Activated naive CD4-positive, alpha-beta T cell (primary cell): ENCODE results near the gene SS18L1.
"Not testable (repeated sequence)": the region's sequence is repeated elsewhere in the genome, so short reads cannot be mapped to it uniquely, and the experiment has no call there.

Source experiments
- DNase-seq, 4 experiments: peaks; one replicate each; lab custom pipeline; 2025; lab: John Stamatoyannopoulos, UW

The SS18L1 gene, protein sequence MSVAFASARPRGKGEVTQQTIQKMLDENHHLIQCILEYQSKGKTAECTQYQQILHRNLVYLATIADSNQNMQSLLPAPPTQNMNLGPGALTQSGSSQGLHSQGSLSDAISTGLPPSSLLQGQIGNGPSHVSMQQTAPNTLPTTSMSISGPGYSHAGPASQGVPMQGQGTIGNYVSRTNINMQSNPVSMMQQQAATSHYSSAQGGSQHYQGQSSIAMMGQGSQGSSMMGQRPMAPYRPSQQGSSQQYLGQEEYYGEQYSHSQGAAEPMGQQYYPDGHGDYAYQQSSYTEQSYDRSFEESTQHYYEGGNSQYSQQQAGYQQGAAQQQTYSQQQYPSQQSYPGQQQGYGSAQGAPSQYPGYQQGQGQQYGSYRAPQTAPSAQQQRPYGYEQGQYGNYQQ

DNA sequence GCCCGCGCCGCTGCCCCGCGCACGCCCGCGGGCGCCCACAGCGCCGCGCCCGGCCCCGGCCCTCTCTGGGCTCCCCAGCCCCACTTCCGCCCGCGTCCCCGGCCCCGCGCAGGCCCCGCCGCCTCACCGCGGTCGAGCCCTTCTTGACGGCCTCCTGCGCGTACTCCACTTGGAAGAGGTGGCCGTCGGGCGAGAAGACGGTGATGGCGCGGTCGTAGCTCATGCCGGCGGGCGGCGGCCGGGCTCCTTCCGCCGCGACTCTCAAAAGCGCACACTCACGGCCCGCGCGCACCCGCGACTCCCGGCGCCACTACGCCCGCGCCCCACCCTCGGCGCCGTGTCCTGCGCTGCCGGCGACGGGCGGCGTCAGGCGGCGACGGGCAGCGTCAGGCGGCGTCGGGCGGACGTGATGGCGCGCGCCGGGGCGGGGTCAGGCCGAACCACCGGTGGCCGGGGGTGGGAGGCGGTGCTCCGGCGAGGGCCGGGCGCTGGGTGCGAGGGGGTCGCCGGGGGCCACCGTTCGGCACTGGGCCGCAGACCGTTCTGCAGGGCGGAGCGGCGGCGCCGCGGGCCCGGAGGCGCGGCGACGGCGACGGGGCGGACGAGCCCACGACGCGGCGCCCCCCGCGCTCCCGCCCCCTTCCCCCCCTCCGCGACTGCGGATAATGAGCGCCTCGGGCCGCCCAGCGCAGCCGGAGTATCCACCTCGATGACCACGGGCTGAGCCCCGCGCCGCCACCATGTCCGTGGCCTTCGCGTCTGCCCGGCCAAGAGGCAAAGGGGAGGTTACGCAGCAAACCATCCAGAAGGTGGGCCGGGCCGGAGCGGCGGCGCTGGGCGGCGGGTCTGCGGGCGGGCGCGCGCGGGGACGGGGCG lies at the start of gene SS18L1, which contains the start of gene PSMA7:
Gene SS18L1, plus strand, starts transcription at position 689 of the 876 bp plus-strand sequence. Its CDS starts 52 bp downstream, at position 741.
Gene PSMA7, minus strand, starts transcription at position 314 of the 876 bp plus-strand sequence. Its CDS starts 91 bp downstream, at position 223.
- peak; percentile 47 to 85 (median 65) for DNase-seq

DNA sequence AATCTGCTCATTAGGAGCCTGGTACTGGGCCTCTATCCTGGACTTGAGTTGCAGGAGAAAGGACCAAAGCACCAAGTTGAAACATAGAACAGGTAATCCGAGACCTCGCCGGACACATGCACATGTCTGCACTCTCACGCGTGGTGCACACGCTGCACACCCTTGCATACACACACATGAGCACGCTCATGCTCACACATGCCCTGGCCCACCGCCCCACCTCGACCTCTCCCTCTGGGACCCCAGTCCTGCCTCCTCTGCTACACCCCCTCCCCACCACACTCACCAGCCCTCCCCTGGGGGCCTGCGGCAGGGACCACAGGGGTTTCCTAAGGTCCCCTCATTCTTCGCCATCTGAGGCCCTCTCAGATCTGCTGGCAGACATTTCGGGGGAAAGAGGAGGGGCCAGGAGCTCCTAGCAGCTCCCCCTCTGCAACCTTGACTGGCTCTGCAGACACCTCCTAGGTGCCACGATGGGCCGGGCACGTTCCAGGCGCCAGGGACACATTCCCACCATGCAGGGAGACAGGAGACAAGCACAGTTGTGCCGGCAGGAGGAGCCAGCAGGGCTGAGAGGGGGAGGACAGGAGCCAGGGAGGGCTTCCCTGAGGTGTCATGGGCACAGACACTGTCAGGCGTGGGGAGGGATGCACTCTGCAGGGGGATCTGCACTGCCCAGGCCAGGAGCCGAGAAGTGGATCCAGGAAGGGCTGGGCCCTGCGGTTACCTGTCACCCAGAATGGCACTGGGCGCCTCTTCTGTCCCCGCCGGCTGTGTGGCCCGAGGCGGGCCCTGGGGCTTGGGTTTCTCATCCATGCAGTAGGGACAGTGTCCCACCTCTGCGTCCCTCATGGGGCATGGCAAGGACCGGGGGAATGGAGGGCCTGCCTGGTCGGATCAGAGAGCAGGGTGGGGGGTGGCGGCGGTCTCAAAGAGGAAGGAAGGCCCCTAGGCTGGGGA lies 46.9 kb upstream of the SS18L1 start:
- DNase-seq: no peak

DNA sequence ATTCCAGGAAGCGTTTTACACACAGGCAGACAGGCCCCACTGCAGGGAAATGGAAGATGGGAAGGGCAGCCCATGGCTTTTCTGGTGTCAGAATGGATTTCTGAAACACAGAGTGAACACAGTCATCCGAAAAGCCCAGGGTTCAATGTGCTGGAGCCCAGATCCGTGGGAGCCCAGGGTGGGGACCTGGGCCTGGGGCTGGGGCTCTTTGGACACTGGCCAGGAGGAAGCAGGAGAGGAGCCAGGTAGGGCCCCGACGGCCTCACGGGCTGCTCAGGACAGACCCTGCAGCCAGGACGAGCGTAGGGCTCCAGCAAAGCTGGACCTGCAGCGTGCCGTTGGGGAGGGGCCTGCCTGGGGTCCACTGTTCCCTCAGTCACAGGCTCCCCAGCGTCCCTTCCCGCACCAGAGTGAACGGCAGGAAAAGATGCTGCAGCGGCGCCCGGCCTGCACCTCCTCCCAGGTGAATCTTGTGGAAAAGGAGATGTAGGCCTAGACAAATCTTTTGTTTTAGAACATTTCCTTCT lies 45.6 kb upstream of the SS18L1 start:
- DNase-seq: no peak

DNA sequence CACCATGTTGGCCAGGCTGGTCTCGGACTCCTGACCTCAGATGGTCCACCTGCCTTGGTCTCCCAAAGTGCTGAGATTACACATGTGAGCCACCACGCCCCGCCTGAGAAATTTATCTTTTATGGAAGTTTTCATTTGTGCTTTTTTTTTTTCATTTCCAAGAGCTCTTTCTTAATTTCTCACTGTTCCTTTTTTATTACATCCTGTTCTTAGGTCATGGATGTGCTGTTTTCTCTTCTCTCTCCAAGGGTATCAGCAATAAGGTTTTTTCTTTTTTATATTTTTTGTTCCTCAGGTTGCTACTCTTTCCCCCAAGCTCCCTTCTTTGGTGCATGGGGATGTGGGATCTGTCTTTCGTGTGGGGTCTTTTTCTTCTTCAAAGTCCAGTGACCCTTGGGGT lies 42.5 kb upstream of the SS18L1 start:
- DNase-seq: no peak

DNA sequence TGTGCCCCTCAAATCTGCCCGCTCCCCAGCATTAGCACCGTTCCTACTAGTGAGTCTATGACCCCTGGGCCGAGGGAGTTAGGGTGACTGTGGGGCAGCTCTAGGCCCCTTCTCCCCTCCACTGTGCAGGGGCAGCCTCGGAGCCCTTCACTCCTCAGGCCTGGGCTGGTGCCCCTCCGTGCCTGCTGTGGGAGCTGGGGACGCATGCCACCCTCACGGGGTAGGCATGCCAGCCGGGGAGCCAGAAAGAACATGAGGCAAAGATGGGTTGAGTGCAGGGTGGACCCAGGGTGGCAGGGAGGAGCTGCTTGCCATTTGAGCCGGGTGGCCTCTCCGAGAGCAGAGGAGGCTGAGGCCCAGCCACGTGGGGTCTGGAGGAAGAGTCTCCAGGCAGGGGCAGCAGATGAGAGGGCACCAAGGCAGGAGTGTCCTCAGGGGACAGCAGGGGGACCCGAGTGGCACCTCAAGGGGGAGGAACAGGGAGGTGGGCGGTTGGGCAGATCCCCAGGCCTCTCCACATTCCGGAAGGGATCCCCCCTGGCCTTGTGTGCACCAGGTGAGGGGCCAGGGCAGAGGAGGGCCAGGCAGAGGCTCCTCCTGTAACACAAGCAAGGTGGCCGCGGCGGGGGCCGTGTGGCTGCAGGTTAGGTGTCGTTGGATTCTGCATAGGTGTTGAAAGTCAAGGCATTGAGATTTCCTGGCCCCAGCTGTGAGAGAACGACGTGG lies 39.9 kb upstream of the SS18L1 start:
- DNase-seq: no peak

DNA sequence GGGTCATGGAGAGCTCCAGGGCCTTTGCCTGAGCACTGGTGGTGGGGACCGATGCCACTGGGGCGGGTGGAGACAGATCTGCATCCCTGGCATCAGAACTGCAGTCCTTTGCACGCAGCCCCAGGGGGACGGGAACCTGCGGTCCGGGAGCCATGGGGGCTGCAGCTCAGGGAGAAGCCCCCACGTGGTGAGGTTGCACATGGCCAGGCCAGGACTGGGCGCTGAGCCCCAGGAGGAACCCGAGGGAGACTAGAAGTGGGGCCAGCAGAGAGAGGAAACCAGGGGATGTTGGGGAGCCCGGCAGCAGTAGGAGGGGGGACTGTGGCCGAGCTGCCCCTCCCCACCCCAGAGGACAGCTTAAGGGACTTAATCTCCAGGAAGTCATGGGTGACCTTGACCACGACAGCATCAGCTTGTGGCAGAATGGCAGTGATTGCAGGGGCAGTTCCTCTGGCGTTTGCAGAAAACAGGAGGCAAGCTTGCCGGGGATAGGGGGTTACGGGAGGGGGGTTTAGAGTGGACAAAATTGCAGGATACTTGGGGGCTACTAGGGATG lies 39.3 kb upstream of the SS18L1 start:
- DNase-seq: no peak

DNA sequence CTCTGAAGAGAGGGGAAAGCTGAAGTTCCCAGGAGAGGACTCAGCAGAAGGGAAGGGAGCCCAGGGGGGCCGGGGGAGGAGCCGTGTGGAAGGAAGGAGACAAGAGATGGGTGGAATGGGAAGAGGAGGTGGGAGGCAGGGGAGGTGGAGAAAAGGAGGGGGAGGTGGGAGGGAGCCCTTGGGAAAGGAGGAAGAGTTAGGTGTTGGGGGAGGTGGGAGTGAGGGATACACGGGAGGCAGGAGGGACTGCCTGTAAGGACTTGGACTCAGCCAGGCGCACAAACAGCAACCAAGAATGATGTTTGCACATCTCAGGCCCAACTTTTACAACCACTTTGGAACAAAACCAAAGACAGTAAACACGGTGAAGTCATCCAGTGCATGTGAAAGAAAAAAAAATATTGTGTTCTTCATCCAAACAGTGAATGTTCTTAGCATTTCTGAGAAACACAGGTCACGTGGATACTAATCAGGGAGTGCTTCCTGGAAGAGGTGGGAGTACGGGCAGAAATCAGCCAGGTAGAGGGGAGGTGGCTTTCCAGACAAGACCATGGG lies 38.7 kb upstream of the SS18L1 start:
- no peak for DNase-seq

DNA sequence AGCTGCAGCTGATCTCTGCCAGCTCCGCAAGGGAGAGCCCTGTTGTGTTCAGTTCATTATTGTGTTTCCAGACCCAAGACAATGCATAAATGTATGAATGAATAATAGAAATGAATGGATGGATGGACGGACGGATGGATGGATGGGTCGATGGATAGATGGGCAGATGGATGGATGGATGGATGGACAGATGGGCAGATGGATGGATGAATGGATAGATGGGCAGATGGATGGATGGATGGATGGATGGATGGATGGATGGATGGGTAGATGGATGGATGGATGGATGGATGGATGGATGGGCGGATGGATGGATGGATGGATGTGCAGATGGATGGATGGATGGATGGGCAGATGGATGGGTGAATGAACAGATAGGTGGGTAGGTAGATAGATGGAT lies 38.0 kb upstream of the SS18L1 start:
- DNase-seq: no peak

DNA sequence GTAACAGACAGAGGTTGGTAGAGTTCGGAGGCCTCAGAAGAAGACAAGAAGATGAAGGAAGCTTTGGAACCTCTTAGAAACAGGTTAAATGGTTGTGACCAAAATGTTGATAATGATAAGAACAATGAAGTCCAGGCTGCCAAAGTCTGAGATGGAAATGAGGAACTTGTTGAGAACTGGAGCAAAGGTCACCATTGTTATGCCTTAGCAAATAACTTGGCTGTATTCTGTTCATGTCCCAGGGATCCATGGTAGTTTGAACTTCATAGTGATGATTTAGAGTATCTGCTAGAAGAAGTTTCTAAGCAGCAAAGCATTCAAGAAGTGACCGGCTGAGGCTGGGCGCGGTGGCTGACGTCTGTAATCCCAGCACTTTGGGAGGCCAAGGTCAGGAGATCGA lies 32.4 kb upstream of the SS18L1 start:
- no peak for DNase-seq

DNA sequence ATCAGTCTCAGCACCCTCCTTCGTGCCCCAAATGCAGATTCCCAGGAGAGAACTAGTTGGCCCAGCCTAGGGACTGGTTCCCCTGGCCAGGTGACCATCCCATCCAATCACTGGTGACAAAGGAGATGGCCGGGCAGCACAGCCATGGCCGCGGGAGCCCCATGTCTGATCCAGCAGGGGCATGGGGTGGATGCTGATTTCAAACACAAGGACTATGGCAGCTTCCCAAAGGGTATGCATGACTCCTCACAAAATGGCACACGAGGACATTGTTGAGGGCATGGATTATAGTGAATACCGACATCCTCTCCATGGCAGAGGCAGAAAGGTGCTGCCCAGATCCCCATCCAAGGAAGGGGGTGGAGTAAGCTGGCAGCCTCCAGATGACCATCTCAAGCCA lies 31.2 kb upstream of the SS18L1 start:
- DNase-seq: no peak

DNA sequence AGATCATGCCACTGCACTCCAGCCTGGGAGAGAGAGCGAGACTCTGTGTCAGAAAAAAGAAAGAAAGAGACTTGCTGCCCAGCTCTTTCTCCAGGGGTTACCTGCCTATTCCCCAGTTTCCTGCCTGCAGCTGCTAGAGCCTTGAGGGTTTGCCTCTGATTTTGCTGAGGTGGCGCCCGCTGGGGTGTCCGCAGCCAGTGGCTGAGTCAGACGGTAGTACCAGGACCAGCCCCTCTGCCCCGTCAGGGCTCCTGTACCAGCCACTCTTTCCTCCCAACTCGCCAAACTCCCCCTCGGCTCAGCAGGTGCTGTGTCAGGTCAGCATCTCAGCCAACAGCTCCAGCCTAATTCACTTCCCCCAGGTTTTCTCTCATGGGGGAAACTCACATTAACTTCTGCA lies 28.7 kb upstream of the SS18L1 start:
- DNase-seq: no peak

DNA sequence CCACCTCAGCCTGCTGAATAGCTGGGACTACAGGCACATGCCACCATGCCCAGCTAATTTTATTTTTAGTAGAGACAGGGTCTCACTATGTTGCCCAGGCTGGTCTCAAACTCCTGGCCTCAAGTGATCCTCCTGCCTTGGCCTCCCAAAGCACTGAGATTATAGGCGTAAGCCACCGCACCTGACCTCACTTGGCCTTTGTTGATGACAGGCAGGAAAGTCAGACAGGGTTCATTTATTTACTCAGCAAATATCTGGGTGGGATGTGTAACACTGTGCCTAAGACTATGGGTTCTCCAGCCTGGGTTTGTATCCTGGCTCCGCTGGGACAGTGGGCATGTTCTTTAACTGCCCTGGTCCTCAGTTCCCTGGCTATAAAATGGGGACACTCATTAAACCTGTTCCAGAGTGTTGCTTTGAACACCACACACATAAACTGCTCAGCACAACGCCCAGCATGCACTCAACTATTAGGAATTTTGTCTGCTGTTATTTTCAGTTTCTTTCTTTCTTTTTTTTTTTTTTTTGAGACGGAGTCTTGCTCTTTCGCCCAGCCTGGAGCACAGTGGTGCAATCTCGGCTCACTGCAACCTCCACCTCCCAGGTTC lies 27.7 kb upstream of the SS18L1 start:
- DNase-seq: not testable (repeated sequence)

DNA sequence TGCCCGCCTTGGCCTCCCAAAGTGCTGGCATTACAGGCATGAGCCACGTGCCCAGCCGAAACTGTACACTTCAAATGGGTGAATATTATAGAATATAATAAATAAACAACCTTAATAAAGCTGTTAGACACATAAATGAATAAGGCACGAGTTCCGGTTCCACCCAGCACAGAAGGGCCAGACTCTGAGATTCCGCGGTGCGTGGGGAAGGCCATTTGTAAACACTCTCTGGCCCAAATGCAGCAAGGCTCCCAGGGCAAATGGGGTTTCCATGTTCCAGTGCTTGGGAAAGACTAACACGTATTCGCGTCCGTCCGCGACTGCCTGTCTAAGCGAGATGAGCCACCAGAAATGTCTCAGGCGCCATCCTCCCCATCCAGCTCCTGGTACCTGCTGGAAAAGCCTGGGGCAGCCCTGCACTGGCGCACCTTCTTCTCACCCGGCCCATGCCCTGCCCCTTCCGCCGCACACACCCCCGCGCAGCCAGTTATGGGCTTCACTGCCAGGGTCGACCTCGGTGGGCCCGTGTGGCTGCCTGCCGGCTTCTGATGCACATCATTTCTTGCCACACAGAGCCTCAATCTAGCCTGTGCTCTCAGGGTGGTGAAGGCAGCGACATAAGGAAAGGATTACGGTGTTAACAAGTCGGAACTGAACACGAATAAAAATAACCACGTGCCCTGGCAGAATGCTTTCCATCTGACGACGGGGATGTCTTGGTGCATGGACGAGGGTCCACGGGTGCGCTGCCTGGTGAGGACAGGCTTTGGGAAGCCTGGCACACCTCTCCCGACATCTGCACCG lies 26.8 kb upstream of the SS18L1 start:
- no peak for DNase-seq

DNA sequence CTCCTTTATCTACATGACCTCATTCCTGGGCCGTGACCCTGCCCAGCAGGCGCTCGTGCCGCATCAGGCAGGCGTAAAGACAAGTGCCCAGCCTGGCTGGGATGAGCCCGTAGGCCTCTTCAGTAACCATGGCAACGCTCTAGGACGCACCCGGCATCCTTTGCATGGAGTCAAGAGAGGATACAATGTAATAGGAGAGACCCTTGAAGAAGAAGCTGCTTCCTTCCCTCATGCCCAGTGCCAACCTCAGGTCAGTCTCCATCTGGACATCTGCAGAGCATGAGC lies 26.3 kb upstream of the SS18L1 start:
- DNase-seq: no peak

DNA sequence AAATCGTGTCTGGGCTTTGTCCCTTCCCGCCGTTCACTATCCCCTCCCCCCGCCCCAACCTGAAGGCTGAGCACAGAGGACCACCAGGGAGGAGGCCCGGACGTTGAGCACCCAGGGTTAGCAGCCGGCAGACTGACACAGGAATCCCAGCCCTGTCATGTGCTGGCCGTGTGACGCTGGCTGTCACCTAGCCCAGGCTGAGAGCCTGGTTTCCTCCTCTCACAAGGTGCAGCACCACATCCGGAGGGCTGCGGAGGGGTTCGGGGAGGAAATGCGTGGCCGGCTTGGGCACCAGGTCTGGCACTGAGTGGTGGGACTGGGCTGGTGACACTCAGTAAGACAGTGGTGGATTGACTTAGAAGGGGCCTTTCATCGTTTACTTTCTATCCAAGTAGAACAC lies 25.9 kb upstream of the SS18L1 start:
- DNase-seq: peak in 2 of 4 experiments; percentile 60 to 64

DNA sequence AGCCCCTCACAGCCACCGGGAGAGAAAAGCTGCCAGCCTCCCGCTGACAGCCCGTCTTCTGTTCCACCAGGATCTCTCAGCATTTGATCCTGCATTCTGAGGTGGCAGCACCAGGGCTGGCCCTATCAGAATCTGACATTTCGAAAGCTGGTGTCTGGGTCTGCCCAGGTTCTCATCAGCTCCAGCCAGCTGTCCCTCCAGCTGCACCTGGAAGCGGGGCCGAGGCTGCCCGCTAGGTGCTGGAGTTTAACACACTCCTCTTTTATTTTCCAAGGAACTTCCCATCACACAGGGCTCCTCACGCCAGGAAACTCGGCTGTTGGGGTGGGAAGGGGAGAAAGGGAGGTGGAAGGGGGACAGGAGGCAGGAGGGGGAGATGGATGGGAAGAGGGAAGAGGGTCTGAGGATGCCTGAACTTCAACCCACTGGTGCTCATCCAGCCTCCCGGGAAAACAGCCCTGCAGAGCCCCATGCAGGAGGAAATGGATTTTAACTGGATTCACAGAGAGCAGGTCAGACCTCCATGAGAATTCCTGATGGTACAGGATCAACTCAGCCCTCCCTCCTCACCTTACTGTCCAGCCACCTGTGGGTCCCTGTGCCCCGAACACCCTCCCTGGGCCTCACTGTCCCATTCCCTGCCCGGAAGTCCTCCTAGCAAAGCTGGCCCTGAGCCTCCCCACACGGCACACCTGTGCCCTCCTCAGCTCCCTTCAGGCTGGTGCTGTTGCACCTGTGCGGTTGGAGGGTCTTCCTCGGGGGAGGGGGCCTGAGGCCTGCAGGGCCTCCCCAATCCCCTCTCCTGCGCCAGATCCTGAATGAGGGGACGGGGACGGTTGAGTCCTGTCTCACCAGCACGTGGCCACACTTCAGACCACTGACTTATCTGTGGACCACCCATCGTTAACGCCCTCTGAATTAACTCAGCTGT lies 25.2 kb upstream of the SS18L1 start:
- DNase-seq: no peak

DNA sequence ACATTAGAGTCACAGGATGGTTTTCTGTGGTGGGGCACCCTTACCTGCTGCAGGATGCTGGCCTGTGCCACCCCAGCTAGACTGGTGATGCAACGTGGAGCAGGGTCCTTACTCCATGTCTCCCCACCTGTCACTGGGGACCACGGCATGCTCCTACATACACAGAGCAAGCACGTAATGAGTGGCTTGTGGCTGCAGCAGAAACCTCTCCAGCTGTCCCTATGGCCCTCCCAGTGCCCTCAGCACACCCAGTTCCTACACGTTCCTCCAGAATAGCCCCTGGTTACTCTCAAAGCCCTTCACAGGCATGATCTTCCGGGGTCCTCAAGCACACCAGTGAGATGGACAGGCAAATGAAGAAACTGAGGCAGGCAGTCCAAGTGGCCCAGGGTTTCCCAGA lies 24.5 kb upstream of the SS18L1 start:
- no peak for DNase-seq
